CD14-positive monocyte (primary cell): ENCODE data around the gene ZNFX1. TPM values are rescaled to one million over a fixed set of nuclear protein-coding genes. Genes with fewer than 3 reads are reported as not detected.

Experiments used
- DNase-seq, 3 donors: peaks; one replicate each; pipeline ENCODE4 v3.0.0-alpha.2; 2011 to 2022
- H2AFZ ChIP-seq: 2 replicates; pipeline ENCODE4 v1.6.0; 2012; ENCODE audit warnings: mild to moderate bottlenecking, low read depth, low read length, inconsistent platforms; ENCODE audit not compliant: insufficient read depth, poor library complexity, severe bottlenecking
- H3K27ac ChIP-seq, 2 donors: 1 replicate in 1 of 2; 2 replicates in 1 of 2; pipeline ENCODE4 v1.5.1; 2012 to 2013; ENCODE audit warnings: low read length in 2 of 2, control low read depth in 1 of 2, inconsistent platforms in 1 of 2, low read depth in 1 of 2, mild to moderate bottlenecking in 1 of 2
- H3K27me3 ChIP-seq, 2 donors: one replicate each; pipeline versions ENCODE4 v1.6.0 to v1.6.1; 2011 to 2013; ENCODE audit warnings: low read length in 2 of 2; ENCODE audit not compliant: control insufficient read depth in 2 of 2, insufficient read depth in 2 of 2
- H3K36me3 ChIP-seq, 2 donors: replicated peaks in 1 of 2; 1 replicate in 1 of 2; 2 replicates in 1 of 2; pipeline versions ENCODE4 v1.5.1 to v1.6.1; 2012 to 2013; ENCODE audit warnings: low read length in 2 of 2, control low read depth in 1 of 2, inconsistent platforms in 1 of 2, mild to moderate bottlenecking in 1 of 2; ENCODE audit not compliant: insufficient read depth in 2 of 2, control insufficient read depth in 1 of 2
- H3K4me1 ChIP-seq, 2 donors: 1 replicate in 1 of 2; 2 replicates in 1 of 2; pipeline versions ENCODE4 v1.5.1 to v1.6.1; 2012 to 2013; ENCODE audit warnings: low read length in 2 of 2, control low read depth in 1 of 2, inconsistent platforms in 1 of 2, mild to moderate bottlenecking in 1 of 2, moderate library complexity in 1 of 2; ENCODE audit not compliant: insufficient read depth in 2 of 2, control insufficient read depth in 1 of 2
- H3K4me2 ChIP-seq: replicated peaks from 2 replicates; pipeline ENCODE3; 2012; ENCODE audit warnings: low read length, moderate library complexity, mild to moderate bottlenecking; ENCODE audit not compliant: poor library complexity, severe bottlenecking; ENCODE audit errors: extremely low read depth
- H3K4me3 ChIP-seq, 3 experiments: fragments of 200-600 bp in 1 of 3; sonication (generic) in 1 of 3; replicated peaks in 1 of 3; 1 replicate in 2 of 3; 2 replicates in 1 of 3; pipeline ENCODE4 v1.5.1; 2011 to 2013; ENCODE audit warnings: low read length in 3 of 3, mild to moderate bottlenecking in 3 of 3, control low read depth in 2 of 3, low read depth in 2 of 3, inconsistent platforms in 1 of 3, moderate library complexity in 1 of 3
- H3K79me2 ChIP-seq: 2 replicates; pipeline ENCODE4 v1.6.0; 2012; ENCODE audit warnings: mild to moderate bottlenecking, control low read depth, inconsistent platforms, low read length, moderate library complexity; ENCODE audit not compliant: insufficient read depth
- H3K9ac ChIP-seq: 2 replicates; pipeline ENCODE4 v1.6.0; 2017; ENCODE audit warnings: low read length, mild to moderate bottlenecking; ENCODE audit not compliant: insufficient read depth, poor library complexity, severe bottlenecking
- H3K9me3 ChIP-seq, 2 donors: replicated peaks in 1 of 2; 1 replicate in 1 of 2; 2 replicates in 1 of 2; pipeline versions ENCODE4 v1.5.1 to v1.6.1; 2012 to 2013; ENCODE audit warnings: low read length in 2 of 2, control low read depth in 1 of 2; ENCODE audit not compliant: control insufficient read depth in 1 of 2, insufficient read depth in 1 of 2
- H4K20me1 ChIP-seq: 2 replicates; pipeline ENCODE4 v1.6.0; 2012; ENCODE audit warnings: mild to moderate bottlenecking, low read length, control low read depth, moderate library complexity; ENCODE audit not compliant: insufficient read depth
- H3K27ac Mint-ChIP-seq, 7 donors: one replicate each; pipeline ENCODE4 v1.8.0; 2020; ENCODE audit warnings: mild to moderate bottlenecking in 7 of 7, mixed read lengths in 7 of 7, moderate library complexity in 6 of 7, inconsistent platforms in 2 of 7
- H3K27me3 Mint-ChIP-seq, 3 donors: one replicate each; pipeline ENCODE4 v1.8.0; 2021 to 2022; ENCODE audit warnings: low read depth in 3 of 3, mild to moderate bottlenecking in 3 of 3, mixed read lengths in 3 of 3, moderate library complexity in 3 of 3, inconsistent platforms in 1 of 3
- H3K36me3 Mint-ChIP-seq, 2 donors: one replicate each; pipeline ENCODE4 v1.8.0; 2020; ENCODE audit warnings: mixed read lengths in 2 of 2, inconsistent platforms in 1 of 2, mild to moderate bottlenecking in 1 of 2
- H3K4me1 Mint-ChIP-seq: one replicate; pipeline ENCODE4 v1.8.0; 2020; ENCODE audit warnings: mild to moderate bottlenecking, mixed read lengths
- H3K4me3 Mint-ChIP-seq, 2 donors: one replicate each; pipeline ENCODE4 v1.8.0; 2020; ENCODE audit warnings: mild to moderate bottlenecking in 2 of 2, mixed read lengths in 2 of 2, moderate library complexity in 1 of 2
- H3K9me3 Mint-ChIP-seq, 7 donors: one replicate each; pipeline ENCODE4 v1.8.0; 2020 to 2022; ENCODE audit warnings: mixed read lengths in 7 of 7, mild to moderate bottlenecking in 6 of 7, moderate library complexity in 6 of 7, inconsistent platforms in 2 of 7
- CTCF ChIP-seq: fragments of 200-600 bp; IDR thresholded peaks from one replicate; pipeline ENCODE4 v1.8.0; 2022; ENCODE audit warnings: antibody characterized with exemption, mild to moderate bottlenecking
- WGBS: methylation state at CpG from one replicate; pipeline ENCODE4 v1.1.5; 2013; ENCODE audit warnings: missing lambda C conversion rate; ENCODE audit not compliant: insufficient coverage; 5-methylcytosine and 5-hydroxymethylcytosine counted together
- intact Hi-C, 2 donors: fragments of 100-400 bp; cut with micrococcal nuclease; formaldehyde crosslinking; loops; one replicate each; pipeline versions ENCODE4 v1.15.0 to v1.15.1; 2023
- polyA plus RNA-seq, 3 donors: library from polyadenylated mRNA; depleted of rRNA in 1 of 3; unstranded in 2 of 3; stranded (reverse) in 1 of 3; fragments of 300-500 nt in 2 of 3; fragments of >200 nt in 1 of 3; fragmentation: Illumina TruSeq in 2 of 3; gene quantifications; 1 replicate in 2 of 3; 2 replicates in 1 of 3; pipeline ENCODE4 v1.2.3, GENCODE V29; 2012 to 2021

ZNFX1 gene
- polyA plus RNA-seq, 3 donors = 11.4 to 23.2 (median 13.3) TPM

- intact Hi-C loops = loop anchor here (5.0 kb wide), 1 partner anchor 41 kb away; no protein-coding TSS in a partner anchor
- Mint-ChIP-seq H3K4me3 (peak overlapping the region; percentile 61 to 75), H3K27ac (peak overlapping the region; percentile 12 to 95 (median 84)), H3K27me3 (peaks cover 27 to 31% (median 28%) of the 10 kb centered on the region in 3 donors), H3K9me3 (peaks cover 0 to 7% (median 5%) of the 10 kb centered on the region in 7 donors), H3K36me3 (peaks cover 0 to 3% of the 10 kb centered on the region in 2 donors), H3K4me1 (peaks cover 39% of the 10 kb centered on the region)
- no peaks in the 10 kb centered on the region for H3K36me3 ChIP-seq
- H3K27me3 ChIP-seq = peaks cover 22 to 27% of the 10 kb centered on the region in 2 donors
- no peaks in the 10 kb centered on the region for H3K79me2 ChIP-seq
- H3K4me2 ChIP-seq = peak overlapping the region; percentile 49
- 0% methylated on average over 6 of the region's 9 CpGs for WGBS
- H4K20me1 ChIP-seq = no peaks in the 10 kb centered on the region
- peak overlapping the region in 1 of 3 experiments; percentile 36 for H3K4me3 ChIP-seq
- H3K4me1 ChIP-seq = peaks cover 22 to 24% of the 10 kb centered on the region in 2 donors
- H3K9ac ChIP-seq = peak overlapping the region; percentile 2
- peak overlapping the region; percentile 66 for H2AFZ ChIP-seq
- TF ChIP-seq CTCF = peak; percentile 25
- peak overlapping the region; percentile 49 to 66 for H3K27ac ChIP-seq
- DNase-seq = peak; percentile 66 to 80 (median 77)
- no peaks in the 10 kb centered on the region for H3K9me3 ChIP-seq
Measured at GRCh38 chr20:49323622-49324238, 45.9 kb upstream of the ZNFX1 start.

GRCh38 chr20:49320460-49320859 lies 42.6 kb upstream of the ZNFX1 start:
- peaks cover 54 to 61% (median 57%) of the 10 kb centered on the region in 3 donors for H3K27me3 Mint-ChIP-seq
- peak in 1 of 3 donors; percentile 11 for DNase-seq
- H3K9me3 Mint-ChIP-seq = peaks cover 0 to 16% (median 12%) of the 10 kb centered on the region in 7 donors
- TF ChIP-seq CTCF = peak; percentile 32
- Histone ChIP-seq H3K4me2 (no peak overlapping the region), H3K9me3 (peaks cover 0 to 3% of the 10 kb centered on the region in 2 donors), H3K36me3 (no peaks in the 10 kb centered on the region), H3K9ac (no peak overlapping the region), H3K27me3 (peaks cover 46 to 59% of the 10 kb centered on the region in 2 donors), H3K27ac (no peak overlapping the region), H4K20me1 (no peaks in the 10 kb centered on the region), H3K4me3 (no peak overlapping the region), H3K4me1 (peaks cover 26 to 31% of the 10 kb centered on the region in 2 donors), H3K79me2 (no peaks in the 10 kb centered on the region), H2AFZ (no peak overlapping the region)
- WGBS = 0% methylated on average over 1 of the region's 1 CpG
- H3K4me3 Mint-ChIP-seq = peak overlapping the region in 1 of 2 donors; percentile 56
- intact Hi-C loops = loop anchor here (5.0 kb wide), 1 partner anchor 38 kb away; no protein-coding TSS in a partner anchor
- peaks cover 0 to 5% of the 10 kb centered on the region in 2 donors for H3K36me3 Mint-ChIP-seq
- no peak overlapping the region for H3K27ac Mint-ChIP-seq
- H3K4me1 Mint-ChIP-seq = peaks cover 40% of the 10 kb centered on the region
